ENCODE results near the gene OTOP2.

DNA sequence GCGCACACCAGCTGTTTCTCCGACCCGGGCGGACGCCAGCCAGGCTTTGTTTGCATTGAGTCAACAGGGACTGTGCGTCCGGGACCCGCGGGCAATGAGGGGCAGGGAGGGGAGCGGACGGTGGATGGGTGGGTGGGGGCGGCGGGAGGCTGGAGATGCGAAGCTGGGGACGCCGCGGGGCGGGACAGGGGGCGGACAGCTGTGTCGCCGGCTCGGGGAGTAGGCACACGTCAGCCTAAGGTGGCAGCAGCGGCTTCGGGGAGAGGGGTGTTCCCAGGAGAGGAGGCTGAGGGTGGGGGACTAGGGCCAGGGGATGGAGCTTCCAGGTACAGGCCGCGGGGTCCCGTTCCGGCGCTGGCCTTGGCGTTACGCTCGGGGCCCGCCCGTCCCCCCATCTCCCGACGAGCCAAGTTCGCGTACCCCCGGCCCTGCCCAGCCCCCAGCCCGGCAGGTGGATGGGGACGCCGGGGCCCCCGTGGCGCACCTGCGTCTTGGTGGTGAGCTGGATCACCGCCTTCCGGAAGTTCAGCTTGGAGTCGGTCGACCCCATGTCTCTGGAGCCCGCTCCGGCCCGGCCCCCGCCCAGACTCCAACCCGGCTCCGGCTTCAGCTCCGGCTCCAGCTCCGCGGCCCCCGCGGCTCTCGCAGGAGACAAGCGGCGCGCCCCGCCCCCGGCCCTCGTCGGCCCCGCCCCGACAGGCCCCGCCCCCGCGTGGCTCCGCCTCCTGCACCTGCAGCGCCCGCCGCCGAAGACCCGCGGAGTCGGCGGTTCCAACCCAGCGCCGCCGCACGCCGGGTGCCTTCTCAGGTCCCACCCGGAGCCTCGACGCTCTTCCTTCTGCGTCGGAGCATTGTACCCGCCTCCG is 48.3 kb downstream of the OTOP2 start, which contains the start of gene HID1:
- no peak for TF ChIP-seq NR1H2 (CRISPR knock-in tag; IDR thresholded peaks at IDR 0.05)
- TF ChIP-seq, protein P1, sequence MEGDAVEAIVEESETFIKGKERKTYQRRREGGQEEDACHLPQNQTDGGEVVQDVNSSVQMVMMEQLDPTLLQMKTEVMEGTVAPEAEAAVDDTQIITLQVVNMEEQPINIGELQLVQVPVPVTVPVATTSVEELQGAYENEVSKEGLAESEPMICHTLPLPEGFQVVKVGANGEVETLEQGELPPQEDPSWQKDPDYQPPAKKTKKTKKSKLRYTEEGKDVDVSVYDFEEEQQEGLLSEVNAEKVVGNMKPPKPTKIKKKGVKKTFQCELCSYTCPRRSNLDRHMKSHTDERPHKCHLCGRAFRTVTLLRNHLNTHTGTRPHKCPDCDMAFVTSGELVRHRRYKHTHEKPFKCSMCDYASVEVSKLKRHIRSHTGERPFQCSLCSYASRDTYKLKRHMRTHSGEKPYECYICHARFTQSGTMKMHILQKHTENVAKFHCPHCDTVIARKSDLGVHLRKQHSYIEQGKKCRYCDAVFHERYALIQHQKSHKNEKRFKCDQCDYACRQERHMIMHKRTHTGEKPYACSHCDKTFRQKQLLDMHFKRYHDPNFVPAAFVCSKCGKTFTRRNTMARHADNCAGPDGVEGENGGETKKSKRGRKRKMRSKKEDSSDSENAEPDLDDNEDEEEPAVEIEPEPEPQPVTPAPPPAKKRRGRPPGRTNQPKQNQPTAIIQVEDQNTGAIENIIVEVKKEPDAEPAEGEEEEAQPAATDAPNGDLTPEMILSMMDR (IDR thresholded peaks at IDR 0.05) = no peak
- TF ChIP-seq ETV6 (CRISPR knock-in tag; IDR thresholded peaks at IDR 0.05) = no peak
- TF ChIP-seq KAT7 (CRISPR knock-in tag; IDR thresholded peaks at IDR 0.05; ENCODE audit: borderline replicate concordance) = 0 out of 2 replicates have a peak, but pooled peaks have one; percentile 33
